ENCODE data around the gene MAN2A2.

The MAN2A2 gene

DNA sequence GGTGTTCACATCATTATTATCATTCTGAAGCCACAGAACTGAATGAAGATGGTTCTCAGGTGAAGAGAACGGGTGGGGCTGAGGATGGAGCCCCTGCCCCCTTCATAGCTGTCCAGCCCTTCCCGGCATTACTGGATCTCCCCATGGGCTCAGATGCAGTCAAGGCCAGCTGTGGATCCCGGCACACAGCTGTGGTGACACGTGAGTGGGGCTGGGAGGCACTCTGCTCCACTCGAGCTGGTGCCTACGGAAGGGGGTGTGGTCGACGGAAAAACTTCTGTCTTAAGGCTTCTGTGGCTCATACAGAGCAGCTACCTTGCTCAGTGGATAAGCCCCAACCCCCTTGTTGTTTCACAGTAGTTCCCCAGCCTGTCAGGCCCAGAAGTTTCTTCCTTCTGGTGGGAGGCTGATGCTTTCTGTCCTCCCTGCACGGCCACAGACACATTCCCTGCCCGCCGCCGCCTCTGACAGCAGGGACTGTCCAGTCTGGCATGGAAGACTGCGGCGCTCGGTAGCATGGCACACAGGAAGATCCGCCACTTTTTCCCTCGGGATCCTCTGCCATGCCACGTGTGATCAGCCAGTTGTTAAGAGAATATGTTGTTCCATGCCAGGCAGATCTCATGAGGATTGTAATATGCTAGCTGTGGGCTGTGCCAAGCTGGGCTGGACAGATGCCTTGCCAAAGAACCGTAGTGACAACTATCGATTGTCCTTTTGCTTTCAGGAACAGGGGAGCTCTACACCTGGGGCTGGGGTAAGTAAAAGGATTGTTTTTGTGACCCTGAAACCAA lies 57.4 kb downstream of the MAN2A2 start:
- no peak for DNase-seq (ENCODE audit: low read depth in 2 of 2)

DNA sequence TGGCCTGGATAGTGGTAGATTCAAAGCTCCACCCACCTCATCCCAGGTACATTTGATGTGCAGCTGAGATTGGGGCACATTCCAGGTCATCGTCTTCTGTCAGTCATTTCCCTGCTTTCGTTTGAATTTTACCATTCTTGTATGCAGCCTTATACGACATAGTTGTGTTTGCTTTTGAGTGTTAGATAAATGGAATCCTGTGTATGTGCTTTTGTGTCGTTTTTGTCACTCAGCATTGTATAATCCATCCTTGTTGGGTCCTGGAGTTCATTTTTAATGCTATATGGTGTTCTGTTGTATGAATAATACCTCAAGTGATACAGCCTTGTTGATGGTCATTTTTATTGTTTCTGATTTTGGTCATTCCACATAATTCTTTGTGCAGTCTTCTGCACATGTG lies 58.9 kb downstream of the MAN2A2 start:
- no peak for DNase-seq (ENCODE audit: low read depth in 2 of 2)

GRCh38 chr15:90966262-90966661 lies 63.2 kb downstream of the MAN2A2 start:
- no peak for DNase-seq (ENCODE audit: low read depth in 2 of 2)

- no peak for DNase-seq (ENCODE audit: low read depth in 2 of 2)
Observed at GRCh38 chr15:90967206-90967605, 64.1 kb downstream of the MAN2A2 start.

DNA sequence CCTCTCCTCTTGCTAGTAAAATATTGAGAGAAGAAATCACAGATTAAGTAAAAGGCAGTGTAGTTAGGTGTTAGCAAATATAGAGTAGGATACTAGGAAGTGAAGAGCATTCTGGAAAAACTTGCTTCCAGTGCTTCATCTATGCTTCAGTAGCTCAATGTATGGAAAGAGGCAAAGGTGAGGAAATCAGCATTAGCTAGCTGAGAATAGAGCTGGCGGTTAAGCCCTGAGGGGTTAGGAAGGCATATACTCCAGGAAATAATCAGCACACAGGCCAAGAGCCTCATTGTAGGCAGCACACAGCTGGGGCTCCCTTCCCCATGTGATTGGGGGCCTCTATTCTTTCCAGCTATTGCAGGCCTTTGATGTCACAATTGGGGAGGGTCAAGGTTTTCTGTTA lies 65.3 kb downstream of the MAN2A2 start:
- no peak for DNase-seq (ENCODE audit: low read depth in 2 of 2)

- no peak for DNase-seq (ENCODE audit: low read depth in 2 of 2)
Observed at GRCh38 chr15:90970274-90970673, 67.2 kb downstream of the MAN2A2 start.

DNA sequence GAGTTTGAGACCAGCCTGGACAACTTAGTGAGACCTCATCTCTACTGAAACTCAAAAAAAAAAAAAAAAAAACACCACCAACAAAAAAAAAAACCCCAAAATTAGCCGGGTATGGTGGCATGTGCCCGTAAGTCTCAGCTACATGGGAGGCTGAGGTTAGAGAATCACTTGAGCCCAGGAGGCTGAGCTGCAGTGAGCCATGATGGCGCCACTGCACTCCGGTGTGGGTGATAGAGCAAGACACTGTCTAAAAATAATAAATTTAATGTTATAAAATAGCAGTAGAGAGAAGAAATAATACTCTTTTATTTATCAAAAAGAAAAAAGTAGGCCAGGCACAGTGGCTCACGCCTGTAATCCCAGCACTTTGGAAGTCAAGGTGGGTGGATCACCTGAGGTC lies 69.0 kb downstream of the MAN2A2 start:
- DNase-seq (ENCODE audit: low read depth in 2 of 2) = no peak
